Measurements from ENCODE around the gene ALG1. TPM values are rescaled to one million over a fixed set of nuclear protein-coding genes. Genes with fewer than 3 reads are reported as not detected.

ALG1 gene
- total and polyA plus RNA-seq, 2 of the 13 experiments (the other 11 are each of a cell fraction or from before 2014, with no cell fraction given): 43.3 to 75.6 TPM

- TF ChIP-seq POGK (CRISPR knock-in tag; conservative IDR thresholded peaks at IDR 0.05) (0 out of 2 replicates have a peak, but pooled peaks have one; percentile 33), REPIN1 (CRISPR knock-in tag; IDR thresholded peaks at IDR 0.05; ENCODE audit: borderline replicate concordance, low read depth) (peak; percentile 61; the same call in 1 of the 2 replicates), GFI1 (CRISPR knock-in tag; IDR thresholded peaks at IDR 0.05; ENCODE audit: borderline replicate concordance) (peak; percentile 48; the same call in 1 of the 2 replicates), RBFOX2 (IDR thresholded peaks at IDR 0.05; ENCODE audit: low read depth, low read length) (peak; percentile 67), ARID4A (CRISPR knock-in tag; IDR thresholded peaks at IDR 0.05; ENCODE audit: borderline replicate concordance) (peak; percentile 65), PATZ1 (CRISPR knock-in tag; IDR thresholded peaks at IDR 0.05) (0 out of 2 replicates have a peak, but pooled peaks have one; percentile 3), HNF1B (CRISPR knock-in tag; IDR thresholded peaks at IDR 0.05) (peak; percentile 66), LCORL (IDR thresholded peaks at IDR 0.05) (peak; percentile 73), LCORL (CRISPR knock-in tag; IDR thresholded peaks at IDR 0.05) (peak; percentile 97), ZNF552 (CRISPR knock-in tag; IDR thresholded peaks at IDR 0.05; ENCODE audit: borderline replicate concordance) (peak; percentile 68; the same call in 1 of the 2 replicates), HNRNPLL (IDR thresholded peaks at IDR 0.05; ENCODE audit: low read depth, low read length, poor library complexity, severe bottlenecking) (peak; percentile 49), ZFP91 (CRISPR knock-in tag; IDR thresholded peaks at IDR 0.05; ENCODE audit: borderline replicate concordance) (peak; percentile 75; the same call in 1 of the 2 replicates), ARNTL (CRISPR knock-in tag; IDR thresholded peaks at IDR 0.05) (peak; percentile 22; the same call in 1 of the 2 replicates), ZNF768 (CRISPR knock-in tag; IDR thresholded peaks at IDR 0.05) (peak; percentile 33; the same call in 1 of the 2 replicates), HIVEP1 (CRISPR knock-in tag; IDR thresholded peaks at IDR 0.05) (peak; percentile 33; the same call in 1 of the 2 replicates)
Observed at GRCh38 chr16:5098221-5099159, 26.8 kb downstream of the ALG1 start (continued).
